Liver (tissue), 9 donors: ENCODE measurements around the gene DYNC1LI2. TPM values are rescaled to one million over a fixed set of nuclear protein-coding genes. Genes with fewer than 3 reads are reported as not detected.

Experiments used
- DNase-seq: peaks from one replicate; pipeline ENCODE4 v3.0.0-alpha.2; 2017; ENCODE audit warnings: low spot score
- H3K27ac ChIP-seq, 2 donors: one replicate each; pipeline ENCODE4 v1.7.0; 2013; ENCODE audit warnings: inconsistent platforms in 2 of 2, low read length in 2 of 2, control low read depth in 1 of 2, low read depth in 1 of 2, mild to moderate bottlenecking in 1 of 2
- H3K27me3 ChIP-seq, 4 donors: one replicate each; pipeline versions ENCODE4 v1.6.1 to v1.7.0; 2013; ENCODE audit warnings: low read length in 3 of 4, inconsistent platforms in 1 of 4, mild to moderate bottlenecking in 1 of 4, moderate library complexity in 1 of 4; ENCODE audit not compliant: control insufficient read depth in 4 of 4, insufficient read depth in 4 of 4
- H3K36me3 ChIP-seq, 4 donors: one replicate each; pipeline versions ENCODE4 v1.6.1 to v1.7.0; 2013; ENCODE audit warnings: low read length in 3 of 4, mild to moderate bottlenecking in 3 of 4, low read depth in 1 of 4, moderate library complexity in 1 of 4; ENCODE audit not compliant: control insufficient read depth in 4 of 4, insufficient read depth in 3 of 4
- H3K4me1 ChIP-seq, 4 donors: one replicate each; pipeline versions ENCODE4 v1.6.1 to v1.7.0; 2013; ENCODE audit warnings: low read length in 3 of 4, mild to moderate bottlenecking in 3 of 4, moderate library complexity in 1 of 4; ENCODE audit not compliant: control insufficient read depth in 4 of 4, insufficient read depth in 4 of 4
- H3K4me3 ChIP-seq, 3 donors: one replicate each; pipeline versions ENCODE4 v1.6.1 to v1.7.0; 2013; ENCODE audit warnings: low read length in 3 of 3, control low read depth in 1 of 3, low read depth in 1 of 3, mild to moderate bottlenecking in 1 of 3
- H3K9ac ChIP-seq, 2 donors: one replicate each; pipeline ENCODE4 v1.7.0; 2013; ENCODE audit warnings: low read length in 2 of 2, mild to moderate bottlenecking in 2 of 2, moderate library complexity in 2 of 2, control low read depth in 1 of 2, low read depth in 1 of 2
- H3K9me3 ChIP-seq, 4 donors: one replicate each; pipeline versions ENCODE4 v1.6.1 to v1.7.0; 2013; ENCODE audit warnings: low read length in 3 of 4; ENCODE audit not compliant: control insufficient read depth in 4 of 4
- FOXA1 ChIP-seq: IDR thresholded peaks from 2 replicates; pipeline ENCODE4 v1.6.1; 2016; ENCODE audit warnings: antibody characterized with exemption
- FOXA2 ChIP-seq: IDR thresholded peaks from 2 replicates; pipeline ENCODE4 v1.6.1; 2016; ENCODE audit warnings: antibody characterized with exemption
- GABPA ChIP-seq, 2 donors: IDR thresholded peaks in 1 of 2; conservative IDR thresholded peaks in 1 of 2; 2 replicates each; pipeline ENCODE4 v1.6.1; 2016; ENCODE audit warnings: antibody characterized with exemption in 2 of 2, mild to moderate bottlenecking in 1 of 2, moderate library complexity in 1 of 2
- HNF4A ChIP-seq, 2 donors: conservative IDR thresholded peaks; 2 replicates each; pipeline ENCODE4 v1.6.1; 2016; ENCODE audit warnings: antibody characterized with exemption in 2 of 2, mild to moderate bottlenecking in 2 of 2
- JUND ChIP-seq, 2 donors: IDR thresholded peaks; 2 replicates each; pipeline ENCODE4 v1.6.1; 2016; ENCODE audit warnings: antibody characterized with exemption in 2 of 2
- RAD21 ChIP-seq, 2 donors: IDR thresholded peaks; 2 replicates each; pipeline ENCODE4 v1.6.1; 2016; ENCODE audit warnings: antibody characterized with exemption in 2 of 2, mild to moderate bottlenecking in 2 of 2
- RXRA ChIP-seq, 2 donors: IDR thresholded peaks; 2 replicates each; pipeline ENCODE4 v1.6.1; 2017 to 2018; ENCODE audit warnings: antibody characterized with exemption in 2 of 2, mild to moderate bottlenecking in 1 of 2
- SP1 ChIP-seq: IDR thresholded peaks from 2 replicates; pipeline ENCODE4 v1.6.1; 2018; ENCODE audit warnings: antibody characterized with exemption, mild to moderate bottlenecking
- TAF1 ChIP-seq: conservative IDR thresholded peaks from 2 replicates; pipeline ENCODE4 v1.6.1; 2016; ENCODE audit warnings: antibody characterized with exemption, mild to moderate bottlenecking
- YY1 ChIP-seq: IDR thresholded peaks from 2 replicates; pipeline ENCODE4 v1.6.1; 2016; ENCODE audit warnings: antibody characterized with exemption, mild to moderate bottlenecking
- WGBS: extraction: QIAGEN DNeasy Blood & Tissue Kit; methylation state at CpG from one replicate; pipeline ENCODE4 v1.1.7; 2013; 5-methylcytosine and 5-hydroxymethylcytosine counted together
- polyA plus RNA-seq, 2 donors: library from polyadenylated mRNA; stranded (reverse) in 1 of 2; unstranded in 1 of 2; fragments of 200-250 nt in 1 of 2; fragments of >200 nt in 1 of 2; fragmentation: Nextera tagmentation in 1 of 2; extraction: Ambion mirVana in 1 of 2; gene quantifications; one replicate each; pipeline versions ENCODE4 v1.2.1 to v1.2.3, GENCODE V29; 2013 to 2015
- total RNA-seq, 2 donors: library from RNA; depleted of rRNA; stranded (reverse); fragments of >200 nt; gene quantifications; one replicate each; pipeline ENCODE4 v1.2.3, GENCODE V29; 2014
- TF ChIP-seq, protein P1 (sequence below): fragments of 150-350 bp; IDR thresholded peaks from 2 replicates; pipeline ENCODE4 v1.5.1; 2017; ENCODE audit warnings: improper control_type of control experiment, low read depth, low read length; ENCODE audit not compliant: missing input control
- TF ChIP-seq, protein P2 (sequence below): IDR thresholded peaks from 2 replicates; pipeline ENCODE4 v1.6.1; 2016; ENCODE audit warnings: antibody characterized with exemption
- TF ChIP-seq, protein P3 (sequence below): IDR thresholded peaks from 2 replicates; pipeline ENCODE4 v1.6.1; 2016; ENCODE audit warnings: antibody characterized with exemption
- TF ChIP-seq, protein P4 (sequence below): IDR thresholded peaks from 2 replicates; pipeline ENCODE4 v1.6.1; 2016; ENCODE audit warnings: antibody characterized with exemption, mild to moderate bottlenecking
- donor health status: healthy.
- donor health status: healthy.
- donor health status: healthy.
- donor health status: healthy.
- donor health status: healthy.

Gene DYNC1LI2
- total and polyA plus RNA-seq, 4 donors: 14.2 to 106 (median 35.1) TPM

DNA sequence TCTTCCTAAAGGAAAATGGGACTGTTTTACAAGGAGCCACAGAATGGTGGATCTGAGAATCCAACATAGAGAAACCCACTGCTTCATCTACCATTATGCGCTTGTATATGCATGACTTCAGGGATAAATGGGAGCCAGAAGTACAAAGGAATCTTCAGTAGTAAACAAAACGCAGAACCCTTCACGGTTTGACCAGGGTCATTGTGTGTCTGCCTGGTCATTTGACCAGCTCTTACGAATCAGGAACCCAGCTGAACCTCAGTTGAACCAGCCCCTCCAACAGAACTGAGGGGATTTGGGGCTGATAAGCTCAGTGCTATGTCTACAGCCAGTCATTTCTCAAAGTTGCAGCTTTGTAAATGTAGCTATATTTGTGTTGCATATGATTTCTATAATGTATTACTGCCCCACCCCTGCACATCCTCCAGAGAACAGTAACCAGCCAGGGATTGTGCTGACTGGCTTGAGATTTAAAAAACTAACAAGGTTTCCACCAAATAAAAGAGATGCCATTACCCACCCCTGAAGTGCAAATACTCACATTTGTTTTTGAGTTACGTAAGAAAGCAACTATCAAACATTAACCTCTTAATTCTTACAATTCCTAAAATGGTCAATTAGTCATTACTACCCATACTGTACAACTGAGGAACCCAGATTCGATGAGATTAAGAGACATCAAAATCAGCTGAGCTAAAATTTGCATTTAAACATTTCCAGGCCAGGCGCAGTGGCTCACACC is 61.1 kb downstream of the DYNC1LI2 start:
- peak overlapping the region in 1 of 2 donors; percentile 34 for H3K27ac ChIP-seq
- TF ChIP-seq GABPA (IDR thresholded peaks at IDR 0.05 in 1 of 2, conservative IDR thresholded peaks at IDR 0.05 in 1 of 2): no peak
- peak in 1 of 2 donors; percentile 17 for TF ChIP-seq RAD21 (IDR thresholded peaks at IDR 0.05)
- peak; percentile 29 for TF ChIP-seq SP1
- peak in 1 of 2 donors; percentile 35 for TF ChIP-seq RXRA (IDR thresholded peaks at IDR 0.05)
- TF ChIP-seq, protein P1, sequence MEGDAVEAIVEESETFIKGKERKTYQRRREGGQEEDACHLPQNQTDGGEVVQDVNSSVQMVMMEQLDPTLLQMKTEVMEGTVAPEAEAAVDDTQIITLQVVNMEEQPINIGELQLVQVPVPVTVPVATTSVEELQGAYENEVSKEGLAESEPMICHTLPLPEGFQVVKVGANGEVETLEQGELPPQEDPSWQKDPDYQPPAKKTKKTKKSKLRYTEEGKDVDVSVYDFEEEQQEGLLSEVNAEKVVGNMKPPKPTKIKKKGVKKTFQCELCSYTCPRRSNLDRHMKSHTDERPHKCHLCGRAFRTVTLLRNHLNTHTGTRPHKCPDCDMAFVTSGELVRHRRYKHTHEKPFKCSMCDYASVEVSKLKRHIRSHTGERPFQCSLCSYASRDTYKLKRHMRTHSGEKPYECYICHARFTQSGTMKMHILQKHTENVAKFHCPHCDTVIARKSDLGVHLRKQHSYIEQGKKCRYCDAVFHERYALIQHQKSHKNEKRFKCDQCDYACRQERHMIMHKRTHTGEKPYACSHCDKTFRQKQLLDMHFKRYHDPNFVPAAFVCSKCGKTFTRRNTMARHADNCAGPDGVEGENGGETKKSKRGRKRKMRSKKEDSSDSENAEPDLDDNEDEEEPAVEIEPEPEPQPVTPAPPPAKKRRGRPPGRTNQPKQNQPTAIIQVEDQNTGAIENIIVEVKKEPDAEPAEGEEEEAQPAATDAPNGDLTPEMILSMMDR: no peak
- TF ChIP-seq, protein P2, sequence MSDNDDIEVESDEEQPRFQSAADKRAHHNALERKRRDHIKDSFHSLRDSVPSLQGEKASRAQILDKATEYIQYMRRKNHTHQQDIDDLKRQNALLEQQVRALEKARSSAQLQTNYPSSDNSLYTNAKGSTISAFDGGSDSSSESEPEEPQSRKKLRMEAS: no peak
- TF ChIP-seq FOXA1: no peak
- TF ChIP-seq HNF4A (conservative IDR thresholded peaks at IDR 0.05): peak in 1 of 2 donors; percentile 33
- TF ChIP-seq JUND (IDR thresholded peaks at IDR 0.05): peak in 1 of 2 donors; percentile 10
- peak; percentile 72 for TF ChIP-seq YY1
- WGBS: 55% methylated on average over 7 of the region's 7 CpGs
- H3K9ac ChIP-seq: no peak overlapping the region
- no peaks in the 10 kb centered on the region for H3K36me3 ChIP-seq
- H3K4me3 ChIP-seq: no peak overlapping the region
- no peak for DNase-seq
- no peaks in the 10 kb centered on the region for H3K27me3 ChIP-seq
- peaks cover 8 to 22% (median 13%) of the 10 kb centered on the region in 4 donors for H3K4me1 ChIP-seq
- no peaks in the 10 kb centered on the region for H3K9me3 ChIP-seq

DNA sequence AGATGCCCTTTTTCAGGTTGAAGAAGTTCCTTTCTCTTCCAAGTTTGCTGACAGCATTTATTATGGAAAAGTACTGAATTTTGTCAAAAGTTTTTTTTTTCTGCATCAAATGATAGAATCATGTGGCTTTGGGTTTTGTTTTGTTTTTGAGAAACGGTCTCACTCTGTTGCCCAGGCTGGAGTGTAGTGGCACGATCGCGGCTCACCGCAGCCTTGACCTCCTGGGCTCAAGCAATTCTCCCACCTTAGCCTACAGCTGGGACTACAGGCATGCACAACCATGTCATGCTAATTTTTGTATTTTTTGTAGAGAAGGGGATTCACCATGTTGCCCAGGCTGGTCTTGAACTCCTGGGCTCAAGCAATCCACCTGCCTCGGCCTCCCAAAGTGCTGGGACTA is 62.1 kb downstream of the DYNC1LI2 start:
- no peak overlapping the region for H3K27ac ChIP-seq
- no peaks in the 10 kb centered on the region for H3K36me3 ChIP-seq
- H3K4me3 ChIP-seq: no peak overlapping the region
- no peaks in the 10 kb centered on the region for H3K27me3 ChIP-seq
- no peak for DNase-seq
- no peaks in the 10 kb centered on the region for H3K9me3 ChIP-seq
- peaks cover 8 to 21% (median 13%) of the 10 kb centered on the region in 4 donors for H3K4me1 ChIP-seq
- no peak overlapping the region for H3K9ac ChIP-seq
- TF ChIP-seq RXRA (IDR thresholded peaks at IDR 0.05): no peak
- TF ChIP-seq, protein P2: no peak
- TF ChIP-seq, protein P3, sequence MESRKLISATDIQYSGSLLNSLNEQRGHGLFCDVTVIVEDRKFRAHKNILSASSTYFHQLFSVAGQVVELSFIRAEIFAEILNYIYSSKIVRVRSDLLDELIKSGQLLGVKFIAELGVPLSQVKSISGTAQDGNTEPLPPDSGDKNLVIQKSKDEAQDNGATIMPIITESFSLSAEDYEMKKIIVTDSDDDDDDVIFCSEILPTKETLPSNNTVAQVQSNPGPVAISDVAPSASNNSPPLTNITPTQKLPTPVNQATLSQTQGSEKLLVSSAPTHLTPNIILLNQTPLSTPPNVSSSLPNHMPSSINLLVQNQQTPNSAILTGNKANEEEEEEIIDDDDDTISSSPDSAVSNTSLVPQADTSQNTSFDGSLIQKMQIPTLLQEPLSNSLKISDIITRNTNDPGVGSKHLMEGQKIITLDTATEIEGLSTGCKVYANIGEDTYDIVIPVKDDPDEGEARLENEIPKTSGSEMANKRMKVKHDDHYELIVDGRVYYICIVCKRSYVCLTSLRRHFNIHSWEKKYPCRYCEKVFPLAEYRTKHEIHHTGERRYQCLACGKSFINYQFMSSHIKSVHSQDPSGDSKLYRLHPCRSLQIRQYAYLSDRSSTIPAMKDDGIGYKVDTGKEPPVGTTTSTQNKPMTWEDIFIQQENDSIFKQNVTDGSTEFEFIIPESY: no peak
- TF ChIP-seq, protein P1: no peak
- TF ChIP-seq TAF1: no peak
- no peak for TF ChIP-seq GABPA (IDR thresholded peaks at IDR 0.05 in 1 of 2, conservative IDR thresholded peaks at IDR 0.05 in 1 of 2)
- no peak for TF ChIP-seq YY1
- TF ChIP-seq, protein P4, sequence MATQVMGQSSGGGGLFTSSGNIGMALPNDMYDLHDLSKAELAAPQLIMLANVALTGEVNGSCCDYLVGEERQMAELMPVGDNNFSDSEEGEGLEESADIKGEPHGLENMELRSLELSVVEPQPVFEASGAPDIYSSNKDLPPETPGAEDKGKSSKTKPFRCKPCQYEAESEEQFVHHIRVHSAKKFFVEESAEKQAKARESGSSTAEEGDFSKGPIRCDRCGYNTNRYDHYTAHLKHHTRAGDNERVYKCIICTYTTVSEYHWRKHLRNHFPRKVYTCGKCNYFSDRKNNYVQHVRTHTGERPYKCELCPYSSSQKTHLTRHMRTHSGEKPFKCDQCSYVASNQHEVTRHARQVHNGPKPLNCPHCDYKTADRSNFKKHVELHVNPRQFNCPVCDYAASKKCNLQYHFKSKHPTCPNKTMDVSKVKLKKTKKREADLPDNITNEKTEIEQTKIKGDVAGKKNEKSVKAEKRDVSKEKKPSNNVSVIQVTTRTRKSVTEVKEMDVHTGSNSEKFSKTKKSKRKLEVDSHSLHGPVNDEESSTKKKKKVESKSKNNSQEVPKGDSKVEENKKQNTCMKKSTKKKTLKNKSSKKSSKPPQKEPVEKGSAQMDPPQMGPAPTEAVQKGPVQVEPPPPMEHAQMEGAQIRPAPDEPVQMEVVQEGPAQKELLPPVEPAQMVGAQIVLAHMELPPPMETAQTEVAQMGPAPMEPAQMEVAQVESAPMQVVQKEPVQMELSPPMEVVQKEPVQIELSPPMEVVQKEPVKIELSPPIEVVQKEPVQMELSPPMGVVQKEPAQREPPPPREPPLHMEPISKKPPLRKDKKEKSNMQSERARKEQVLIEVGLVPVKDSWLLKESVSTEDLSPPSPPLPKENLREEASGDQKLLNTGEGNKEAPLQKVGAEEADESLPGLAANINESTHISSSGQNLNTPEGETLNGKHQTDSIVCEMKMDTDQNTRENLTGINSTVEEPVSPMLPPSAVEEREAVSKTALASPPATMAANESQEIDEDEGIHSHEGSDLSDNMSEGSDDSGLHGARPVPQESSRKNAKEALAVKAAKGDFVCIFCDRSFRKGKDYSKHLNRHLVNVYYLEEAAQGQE: no peak
- TF ChIP-seq FOXA2: no peak
- 86% methylated on average over 6 of the region's 6 CpGs for WGBS
